ENCODE data around the gene RFPL1.
"Not testable (repeated sequence)": the region's sequence is repeated elsewhere in the genome, so short reads cannot be mapped to it uniquely, and the experiment has no call there.

RFPL1 gene

DNA sequence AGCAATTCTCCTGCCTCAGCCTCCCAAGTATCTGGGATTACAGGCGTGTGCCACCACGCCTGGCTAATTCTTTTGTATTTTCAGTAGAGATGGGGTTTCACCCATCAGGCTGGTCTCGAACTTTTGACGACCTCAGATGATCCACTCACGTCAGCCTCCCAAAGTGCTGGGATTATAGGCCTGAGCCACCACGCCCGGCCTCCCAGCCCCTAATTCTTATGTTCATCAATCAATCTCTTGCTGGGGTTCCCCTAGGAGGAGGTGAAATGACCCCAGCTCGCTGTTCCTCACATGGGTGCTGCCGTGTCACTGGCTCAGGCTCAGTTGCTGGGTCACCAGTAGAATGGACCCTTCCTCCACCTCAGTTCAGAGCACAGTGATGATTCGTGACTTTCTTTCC is at the start of gene RFPL1:
TSS of gene RFPL1 (plus strand) at position 301 of the 400 bp plus-strand sequence.
- H3K4me3 ChIP-seq (ENCODE audit: low read length); H2AFZ ChIP-seq (ENCODE audit: low read depth, low read length); H3K9me3 ChIP-seq (ENCODE audit: low read length); H3K27me3 ChIP-seq (ENCODE audit: insufficient read depth, low read length); H3K36me3 ChIP-seq (ENCODE audit: insufficient read depth, low read length); H3K4me1 ChIP-seq (ENCODE audit: insufficient read depth, low read length): not testable (repeated sequence)

- Histone ChIP-seq H3K4me1 (ENCODE audit: insufficient read depth, low read length) (peaks cover 4% of the 10 kb centered on the region), H3K36me3 (ENCODE audit: insufficient read depth, low read length) (peaks cover 24% of the 10 kb centered on the region), H3K27me3 (ENCODE audit: insufficient read depth, low read length) (no peaks in the 10 kb centered on the region), H3K4me3 (ENCODE audit: low read length) (peak overlapping the region; percentile 90), H3K9me3 (ENCODE audit: low read length) (no peaks in the 10 kb centered on the region), H2AFZ (ENCODE audit: low read depth, low read length) (peak overlapping the region; percentile 93)
These were observed 49.7 kb upstream of the RFPL1 start for GRCh38 chr22:29388759-29389090.

- no peaks in the 10 kb centered on the region for H3K27me3 ChIP-seq (ENCODE audit: insufficient read depth, low read length)
- no peak overlapping the region for H2AFZ ChIP-seq (ENCODE audit: low read depth, low read length)
- H3K9me3 ChIP-seq (ENCODE audit: low read length) = no peaks in the 10 kb centered on the region
- H3K4me1 ChIP-seq (ENCODE audit: insufficient read depth, low read length) = peaks cover 4% of the 10 kb centered on the region
- H3K4me3 ChIP-seq (ENCODE audit: low read length) = no peak overlapping the region
- H3K36me3 ChIP-seq (ENCODE audit: insufficient read depth, low read length) = peaks cover 12% of the 10 kb centered on the region
These were observed 48.1 kb upstream of the RFPL1 start for GRCh38 chr22:29390270-29390669.

- Histone ChIP-seq H3K36me3 (ENCODE audit: insufficient read depth, low read length) (peaks cover 3% of the 10 kb centered on the region), H2AFZ (ENCODE audit: low read depth, low read length) (no peak overlapping the region), H3K9me3 (ENCODE audit: low read length) (no peaks in the 10 kb centered on the region), H3K27me3 (ENCODE audit: insufficient read depth, low read length) (no peaks in the 10 kb centered on the region), H3K4me1 (ENCODE audit: insufficient read depth, low read length) (peaks cover 4% of the 10 kb centered on the region), H3K4me3 (ENCODE audit: low read length) (no peak overlapping the region)
These were observed 46.8 kb upstream of the RFPL1 start for GRCh38 chr22:29391546-29391945.

- no peaks in the 10 kb centered on the region for H3K4me1 ChIP-seq (ENCODE audit: insufficient read depth, low read length)
- H3K27me3 ChIP-seq (ENCODE audit: insufficient read depth, low read length) = no peaks in the 10 kb centered on the region
- H3K9me3 ChIP-seq (ENCODE audit: low read length) = no peaks in the 10 kb centered on the region
- H3K4me3 ChIP-seq (ENCODE audit: low read length) = no peak overlapping the region
- H3K36me3 ChIP-seq (ENCODE audit: insufficient read depth, low read length) = no peaks in the 10 kb centered on the region
- H2AFZ ChIP-seq (ENCODE audit: low read depth, low read length) = no peak overlapping the region
These were observed 45.3 kb upstream of the RFPL1 start for GRCh38 chr22:29393019-29393608.

DNA sequence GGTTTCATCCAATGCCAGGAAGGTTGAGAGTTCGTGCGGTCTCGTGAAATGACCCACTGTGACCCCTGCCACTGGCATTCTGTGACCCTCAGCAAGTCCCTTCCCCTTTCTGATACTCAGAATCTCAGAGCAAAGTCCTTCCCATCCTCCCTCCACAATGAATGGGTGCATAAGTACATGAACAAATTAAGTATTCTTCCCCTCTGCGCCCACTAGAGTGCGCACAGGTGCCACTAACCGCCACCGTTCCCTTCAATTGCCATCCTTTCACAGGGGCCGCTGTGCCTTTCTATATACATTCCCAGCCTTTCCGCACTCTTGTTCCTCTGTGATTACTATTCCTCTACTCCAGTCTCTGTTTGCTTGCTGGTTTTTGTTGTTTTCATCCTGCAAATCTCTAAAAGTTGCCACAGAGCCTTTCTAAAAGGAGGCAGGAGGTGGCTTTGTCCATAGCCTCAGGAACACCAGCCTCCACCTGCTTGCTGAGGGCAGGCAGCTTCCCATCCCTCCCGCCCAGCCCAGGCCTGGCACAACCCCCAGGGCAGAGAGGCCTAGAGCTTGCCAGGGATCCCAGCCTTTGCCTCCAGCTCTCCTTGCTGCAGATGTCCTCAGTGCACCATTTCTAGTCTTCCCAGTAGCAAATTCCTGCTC is 43.3 kb upstream of the RFPL1 start:
- Histone ChIP-seq H3K4me3 (ENCODE audit: low read length) (no peak overlapping the region), H3K36me3 (ENCODE audit: insufficient read depth, low read length) (no peaks in the 10 kb centered on the region), H3K27me3 (ENCODE audit: insufficient read depth, low read length) (no peaks in the 10 kb centered on the region), H3K4me1 (ENCODE audit: insufficient read depth, low read length) (no peaks in the 10 kb centered on the region), H3K9me3 (ENCODE audit: low read length) (no peaks in the 10 kb centered on the region), H2AFZ (ENCODE audit: low read depth, low read length) (no peak overlapping the region)

DNA sequence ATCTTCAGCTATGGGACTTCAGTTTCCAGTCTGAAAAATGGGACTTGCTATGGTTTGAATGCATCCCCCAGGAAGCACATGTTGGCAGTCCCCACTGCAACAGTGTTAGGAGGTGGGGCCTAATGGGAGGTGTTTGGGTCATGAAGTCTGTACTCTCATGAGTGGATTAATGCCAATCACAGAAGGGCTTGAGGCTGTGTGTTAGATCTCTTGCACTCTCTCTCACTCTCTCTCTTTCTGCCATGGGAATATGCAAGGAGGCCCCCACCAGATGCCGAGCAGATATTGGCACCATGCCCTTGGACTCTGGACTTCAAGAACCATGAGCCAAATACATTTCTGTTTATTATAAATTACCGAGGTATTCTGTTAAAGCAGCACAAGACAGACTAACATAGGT is 42.3 kb upstream of the RFPL1 start:
- Histone ChIP-seq H3K4me3 (ENCODE audit: low read length) (no peak overlapping the region), H3K27me3 (ENCODE audit: insufficient read depth, low read length) (no peaks in the 10 kb centered on the region), H2AFZ (ENCODE audit: low read depth, low read length) (no peak overlapping the region), H3K36me3 (ENCODE audit: insufficient read depth, low read length) (no peaks in the 10 kb centered on the region), H3K4me1 (ENCODE audit: insufficient read depth, low read length) (no peaks in the 10 kb centered on the region), H3K9me3 (ENCODE audit: low read length) (no peaks in the 10 kb centered on the region)

- Histone ChIP-seq H3K4me3 (ENCODE audit: low read length) (no peak overlapping the region), H3K36me3 (ENCODE audit: insufficient read depth, low read length) (no peaks in the 10 kb centered on the region), H2AFZ (ENCODE audit: low read depth, low read length) (no peak overlapping the region), H3K9me3 (ENCODE audit: low read length) (no peaks in the 10 kb centered on the region), H3K27me3 (ENCODE audit: insufficient read depth, low read length) (no peaks in the 10 kb centered on the region), H3K4me1 (ENCODE audit: insufficient read depth, low read length) (peaks cover 3% of the 10 kb centered on the region)
These were observed 40.6 kb upstream of the RFPL1 start for GRCh38 chr22:29397791-29398190.

- H3K27me3 ChIP-seq (ENCODE audit: insufficient read depth, low read length) = no peaks in the 10 kb centered on the region
- H3K4me1 ChIP-seq (ENCODE audit: insufficient read depth, low read length) = peaks cover 3% of the 10 kb centered on the region
- no peak overlapping the region for H3K4me3 ChIP-seq (ENCODE audit: low read length)
- no peaks in the 10 kb centered on the region for H3K9me3 ChIP-seq (ENCODE audit: low read length)
- H2AFZ ChIP-seq (ENCODE audit: low read depth, low read length) = no peak overlapping the region
- no peaks in the 10 kb centered on the region for H3K36me3 ChIP-seq (ENCODE audit: insufficient read depth, low read length)
These were observed 37.8 kb upstream of the RFPL1 start for GRCh38 chr22:29400576-29400975.

DNA sequence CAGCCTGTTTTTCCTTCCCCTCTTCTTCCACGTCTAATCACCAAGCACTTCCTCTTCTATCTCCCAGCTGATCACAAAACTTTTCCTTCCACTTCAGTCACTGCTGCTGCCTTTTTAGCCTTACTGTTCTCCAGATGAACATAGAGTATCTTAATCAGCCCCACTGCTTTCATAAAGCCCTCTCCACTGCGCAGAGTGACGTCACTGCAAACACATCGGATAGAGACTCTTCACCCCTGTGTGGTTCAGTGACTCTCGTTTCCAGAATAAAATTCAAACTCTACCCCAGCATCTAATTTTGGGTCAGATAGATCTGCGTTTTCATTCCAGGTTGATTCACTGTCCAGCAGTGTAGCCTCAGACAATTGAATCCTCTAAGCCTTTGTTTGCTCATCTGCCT is 36.8 kb upstream of the RFPL1 start:
- not testable (repeated sequence) for H3K4me1 ChIP-seq (ENCODE audit: insufficient read depth, low read length); H3K36me3 ChIP-seq (ENCODE audit: insufficient read depth, low read length); H3K4me3 ChIP-seq (ENCODE audit: low read length); H2AFZ ChIP-seq (ENCODE audit: low read depth, low read length); H3K27me3 ChIP-seq (ENCODE audit: insufficient read depth, low read length); H3K9me3 ChIP-seq (ENCODE audit: low read length)

- Histone ChIP-seq H3K36me3 (ENCODE audit: insufficient read depth, low read length) (no peaks in the 10 kb centered on the region), H3K9me3 (ENCODE audit: low read length) (no peaks in the 10 kb centered on the region), H2AFZ (ENCODE audit: low read depth, low read length) (no peak overlapping the region), H3K27me3 (ENCODE audit: insufficient read depth, low read length) (no peaks in the 10 kb centered on the region), H3K4me1 (ENCODE audit: insufficient read depth, low read length) (no peaks in the 10 kb centered on the region), H3K4me3 (ENCODE audit: low read length) (no peak overlapping the region)
These were observed 29.4 kb upstream of the RFPL1 start for GRCh38 chr22:29408940-29409339.

DNA sequence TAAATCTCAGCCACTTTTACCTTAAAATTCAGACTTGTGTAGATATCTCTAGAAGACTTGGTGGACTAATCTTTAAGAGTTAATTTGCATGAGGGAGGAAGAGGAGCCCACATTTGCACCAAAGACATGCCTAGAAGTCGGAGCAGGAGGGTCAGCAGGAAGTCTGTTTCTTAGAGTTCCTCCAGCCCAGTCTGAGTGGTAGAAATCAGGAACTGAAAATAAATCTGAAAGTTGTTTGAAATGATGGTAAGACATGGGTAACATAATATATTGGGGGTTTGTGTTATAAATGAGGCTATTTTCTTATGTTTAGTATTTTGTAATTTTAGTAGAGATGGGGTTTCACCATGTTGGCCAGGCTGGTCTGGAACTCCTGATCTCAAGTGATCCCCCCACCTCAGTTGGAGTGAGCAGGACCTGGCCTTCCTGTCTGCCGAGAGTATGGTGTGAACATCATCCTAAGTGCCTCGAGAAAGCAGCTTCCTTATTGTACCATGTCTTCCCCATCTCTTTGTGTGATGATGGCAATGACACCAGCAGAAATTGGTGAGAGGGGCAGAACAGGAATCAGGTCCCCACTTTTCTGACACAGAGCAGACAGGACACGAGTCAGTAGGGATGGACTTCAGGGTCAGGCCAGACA is 26.7 kb upstream of the RFPL1 start:
- H3K27me3 ChIP-seq (ENCODE audit: insufficient read depth, low read length); H3K4me1 ChIP-seq (ENCODE audit: insufficient read depth, low read length); H3K9me3 ChIP-seq (ENCODE audit: low read length); H2AFZ ChIP-seq (ENCODE audit: low read depth, low read length); H3K4me3 ChIP-seq (ENCODE audit: low read length); H3K36me3 ChIP-seq (ENCODE audit: insufficient read depth, low read length): not testable (repeated sequence)

GRCh38 chr22:29412772-29413171 is 25.6 kb upstream of the RFPL1 start:
- not testable (repeated sequence) for H3K27me3 ChIP-seq (ENCODE audit: insufficient read depth, low read length); H3K36me3 ChIP-seq (ENCODE audit: insufficient read depth, low read length); H3K4me3 ChIP-seq (ENCODE audit: low read length); H3K9me3 ChIP-seq (ENCODE audit: low read length); H2AFZ ChIP-seq (ENCODE audit: low read depth, low read length); H3K4me1 ChIP-seq (ENCODE audit: insufficient read depth, low read length)
